Right ventricle myocardium inferior (tissue), 1 donor: ENCODE data around the gene HLA-DMA. TPM values are rescaled to one million over a fixed set of nuclear protein-coding genes. Genes with fewer than 3 reads are reported as not detected.
"Not testable (repeated sequence)": the region's sequence is repeated elsewhere in the genome, so short reads cannot be mapped to it uniquely, and the experiment has no call there.

Source experiments
- ATAC-seq: fragments of 200-7000 bp; cut with Tn5 transposase; one replicate; pipeline ENCODE4 v1.9.1; 2020; ENCODE audit warnings: mild to moderate bottlenecking, moderate library complexity
- DNase-seq: peaks from one replicate; pipeline ENCODE4 v3.0.0; 2021; ENCODE audit errors: missing footprints
- intact Hi-C: fragments of 100-400 bp; cut with DNase I; formaldehyde crosslinking; loops from one replicate; pipeline ENCODE4 v1.11.0; 2022
- total RNA-seq: library from RNA; stranded (reverse); fragmentation: NEBNext Ultra II Directional; extraction: Animal tissue kit (Norgen Biotek cat#: 25700); gene quantifications from one replicate; pipeline ENCODE4 v1.2.1, GENCODE V29; 2021
- donor health status: DM: no; HTN: yes; CAD: no; lungs with severe emphysema.

The HLA-DMA gene
- total RNA-seq, 1 donor from 2014 or later: 19.7 TPM

DNA sequence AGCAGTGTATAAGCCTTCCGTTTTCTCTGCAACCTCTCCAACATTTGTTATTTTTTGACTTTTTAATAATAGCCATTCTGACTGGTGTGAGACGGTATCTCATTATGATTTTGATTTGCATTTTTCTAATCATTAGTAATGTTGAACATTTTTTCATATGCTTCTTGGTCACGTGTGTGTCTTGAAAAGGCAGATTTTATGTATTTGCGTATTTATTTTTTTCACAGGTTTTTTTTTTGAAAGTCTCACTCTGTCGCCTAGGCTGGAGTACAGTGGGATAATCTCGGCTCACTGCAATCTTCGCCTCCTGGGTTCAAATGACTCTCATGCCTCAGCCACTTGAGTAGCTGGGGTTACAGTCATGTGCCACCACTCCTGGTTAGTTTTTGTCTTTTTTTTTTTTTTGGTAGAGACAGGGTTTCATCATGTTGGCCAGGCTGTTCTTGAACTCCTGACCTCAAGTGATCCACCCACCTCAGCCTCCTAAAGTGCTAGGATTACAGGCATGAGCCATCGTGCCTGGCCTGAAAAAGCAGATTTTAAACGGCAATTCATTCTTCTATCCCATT is 10.3 kb downstream of the HLA-DMA start:
- intact Hi-C loops: not testable (repeated sequence)

GRCh38 chr6:32941214-32941768 is 11.6 kb downstream of the HLA-DMA start:
- intact Hi-C loops: loop anchor here (1.0 kb wide), 1 partner anchor 47 kb away; no protein-coding TSS in a partner anchor

More for the DNA sequence above, 10.3 kb downstream of the HLA-DMA start:
- ATAC-seq, DNase-seq: not testable (repeated sequence)

GRCh38 chr6:32940656-32941213 is 12.2 kb downstream of the HLA-DMA start, which contains the start of gene HLA-DMB:
Gene HLA-DMB, minus strand, starts transcription at chr6:32941028. Its CDS starts 221 bp downstream, at chr6:32940807.
- ATAC-seq (peak; percentile 92), DNase-seq (no peak)
- intact Hi-C loops: loop anchor here (1.0 kb wide), 1 partner anchor 46 kb away; no protein-coding TSS in a partner anchor

More at GRCh38 chr6:32941214-32941768, 11.6 kb downstream of the HLA-DMA start:
- DNase-seq (no peak), ATAC-seq (no peak)

- no peak for DNase-seq
- intact Hi-C loops: no loop called here
- ATAC-seq: no peak
These were observed 14.4 kb downstream of the HLA-DMA start for GRCh38 chr6:32938494-32938893.

- DNase-seq: no peak
- ATAC-seq: peak; percentile 51
- intact Hi-C loops: no loop called here
These were observed 15.7 kb downstream of the HLA-DMA start for GRCh38 chr6:32937230-32937633.

- DNase-seq (no peak), ATAC-seq (peak; percentile 31)
- intact Hi-C loops: no loop called here
These were observed 16.4 kb downstream of the HLA-DMA start for GRCh38 chr6:32936239-32937152.

DNA sequence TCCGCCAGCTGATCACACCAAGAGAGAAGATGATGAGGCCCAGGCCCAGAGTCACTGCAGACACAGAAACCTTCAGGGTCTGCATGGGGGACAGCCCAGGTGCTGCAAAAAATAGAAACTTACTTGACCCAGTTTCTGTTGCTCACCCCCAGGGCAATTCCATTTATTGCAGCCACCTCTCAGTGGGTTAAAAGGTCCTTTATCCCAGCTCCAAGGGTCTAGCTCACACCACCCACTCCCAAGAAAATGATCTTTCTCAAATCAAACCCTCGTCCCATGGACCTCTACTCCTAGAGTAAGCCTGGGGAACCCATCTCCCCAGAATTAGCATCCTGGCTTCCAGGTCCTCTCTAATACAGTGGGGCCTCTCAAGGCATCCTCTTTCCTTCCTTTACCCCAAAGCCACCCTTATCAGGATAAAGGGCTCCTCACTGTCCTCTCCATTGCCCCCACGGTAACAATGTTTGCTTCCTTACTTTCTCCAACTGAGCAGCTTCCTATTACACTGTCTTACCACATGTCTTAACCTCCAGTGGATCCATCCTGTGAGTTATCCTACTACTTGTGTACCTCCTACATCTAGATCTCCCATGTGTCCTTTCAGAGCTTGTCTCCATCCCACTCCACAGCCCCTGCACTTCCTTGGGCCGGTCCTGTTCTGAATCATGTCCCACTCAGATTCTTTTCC is 17.2 kb downstream of the HLA-DMA start:
- DNase-seq (no peak), ATAC-seq (no peak)
- intact Hi-C loops: loop anchor here (2.0 kb wide), 1 partner anchor 17 kb away; the partner anchor contains the start of gene HLA-DMA

GRCh38 chr6:32933661-32934085 is 19.2 kb downstream of the HLA-DMA start:
- intact Hi-C loops: loop anchor here (1.0 to 5.0 kb wide), 3 partner anchors 19 to 51 kb away; partner anchors contain the start of genes BRD2 and HLA-DMA
- peak; percentile 73 for ATAC-seq
- DNase-seq: peak; percentile 84

GRCh38 chr6:32932132-32932868 is 20.6 kb downstream of the HLA-DMA start:
- DNase-seq (no peak), ATAC-seq (no peak)
- intact Hi-C loops: loop anchor here (5.0 kb wide), 1 partner anchor 35 kb away; the partner anchor contains the start of gene BRD2

DNA sequence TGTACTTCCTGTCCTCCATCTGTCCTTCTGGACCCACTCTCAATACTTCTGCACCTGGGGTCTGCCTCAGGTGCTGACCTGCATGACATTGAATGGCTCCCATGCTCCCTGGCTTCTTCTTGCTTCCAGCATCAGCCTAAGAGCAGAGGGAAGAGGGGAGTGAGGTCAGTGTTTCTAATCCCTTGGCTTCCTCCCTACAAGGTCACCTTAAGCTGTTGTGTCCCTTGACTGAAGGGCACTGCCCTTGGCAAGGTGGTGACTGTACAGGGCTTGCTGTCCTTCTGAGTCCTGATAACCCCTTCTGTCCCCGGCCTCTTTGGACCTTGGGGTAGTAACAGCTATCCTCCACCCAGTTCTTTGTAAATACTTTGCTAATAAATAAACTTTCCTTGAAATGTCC is 21.7 kb downstream of the HLA-DMA start:
- DNase-seq: no peak
- no peak for ATAC-seq
- intact Hi-C loops: loop anchor here (5.0 kb wide), 1 partner anchor 36 kb away; the partner anchor contains the start of gene BRD2

DNA sequence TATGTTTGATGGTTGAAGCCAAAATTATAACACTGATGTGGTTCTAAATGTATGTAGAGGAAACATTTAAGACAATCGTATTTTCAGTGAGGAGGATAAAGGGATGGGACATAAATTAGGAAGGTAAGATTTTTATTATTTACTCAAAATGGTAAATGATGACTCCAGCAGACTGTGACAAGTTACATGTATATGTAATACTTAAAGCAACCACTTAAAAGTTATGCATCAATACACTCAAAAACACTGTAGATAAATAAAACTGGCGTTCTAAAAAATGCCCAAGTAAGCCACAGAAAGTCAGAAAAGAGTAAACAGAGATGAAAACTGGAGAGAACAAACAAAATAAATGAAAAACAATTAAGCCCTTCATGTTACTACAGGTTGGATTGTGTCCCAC is 30.8 kb downstream of the HLA-DMA start:
- ATAC-seq: no peak
- DNase-seq: no peak
- intact Hi-C loops: no loop called here

DNA sequence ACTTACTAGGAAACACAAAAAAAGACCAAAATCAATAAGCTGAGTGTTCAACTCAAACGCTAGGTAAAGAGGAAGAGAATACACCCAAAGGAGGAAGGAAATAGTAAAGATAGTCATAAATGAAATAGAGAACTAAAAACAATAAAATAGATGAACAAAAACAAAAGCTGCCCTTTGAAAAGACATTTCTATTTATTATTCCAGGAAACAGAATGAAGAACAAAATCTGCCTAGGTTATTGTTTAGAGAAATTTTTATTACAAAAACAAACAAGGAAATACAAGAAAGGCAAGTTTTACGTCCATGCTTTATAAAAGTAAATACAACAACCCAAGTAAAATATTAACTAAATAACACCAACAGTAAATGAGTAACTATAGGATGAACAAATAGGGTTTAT is 32.2 kb downstream of the HLA-DMA start:
- no peak for DNase-seq
- ATAC-seq: no peak

DNA sequence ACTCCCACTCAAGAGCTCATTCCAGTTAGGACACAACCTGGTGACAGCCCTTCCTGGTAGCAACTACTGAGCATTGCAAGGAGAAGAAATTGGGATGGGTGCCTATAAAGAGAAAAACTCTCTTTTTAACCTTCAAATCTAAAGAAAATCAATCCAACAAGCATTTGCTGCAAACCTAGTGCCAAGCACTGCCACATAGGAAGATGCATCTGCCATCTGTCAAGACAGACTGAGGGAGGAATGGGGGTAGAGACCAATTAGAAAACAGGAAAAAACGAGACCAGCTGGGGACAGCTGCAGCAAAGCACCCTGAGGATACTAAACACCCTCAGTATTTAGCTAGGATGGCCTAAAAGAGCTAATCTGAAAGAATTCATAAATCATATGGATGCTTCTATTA is 39.9 kb downstream of the HLA-DMA start:
- intact Hi-C loops: no loop called here
- DNase-seq: no peak
- no peak for ATAC-seq

More for the DNA sequence above, 32.2 kb downstream of the HLA-DMA start:
- intact Hi-C loops: no loop called here

GRCh38 chr6:32908897-32909296 is 44.0 kb downstream of the HLA-DMA start:
- intact Hi-C loops: no loop called here
- no peak for DNase-seq
- no peak for ATAC-seq

GRCh38 chr6:32906539-32906938 is 46.4 kb downstream of the HLA-DMA start:
- intact Hi-C loops: no loop called here
- ATAC-seq (no peak), DNase-seq (no peak)

GRCh38 chr6:32905078-32905477 is 47.8 kb downstream of the HLA-DMA start:
- intact Hi-C loops: no loop called here
- no peak for DNase-seq
- ATAC-seq: no peak

DNA sequence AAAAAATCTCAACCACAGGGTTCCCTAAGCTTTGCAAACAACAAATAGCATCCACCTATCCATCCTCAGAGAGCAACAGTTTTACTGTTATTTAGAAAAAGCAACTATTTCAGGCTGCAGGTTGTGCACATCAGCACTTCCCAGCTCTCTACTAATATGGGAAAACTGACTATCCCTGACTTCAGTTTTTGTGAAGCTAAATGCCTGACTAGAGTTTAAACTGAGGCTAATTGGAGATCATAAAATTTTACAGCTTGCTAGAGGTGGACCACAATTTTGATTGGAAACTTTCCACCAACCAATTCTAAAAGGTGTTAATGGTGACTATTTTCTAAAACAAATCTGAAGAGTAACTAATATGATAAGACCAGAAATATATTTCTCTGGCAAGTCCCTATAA is 48.9 kb downstream of the HLA-DMA start:
- DNase-seq (no peak), ATAC-seq (no peak)
- intact Hi-C loops: no loop called here
